ENCODE results near the gene ANKRD23. TPM values are rescaled to one million over a fixed set of nuclear protein-coding genes. Genes with fewer than 3 reads are reported as not detected.

The ANKRD23 gene
- total and polyA plus RNA-seq, 2 of the 4 experiments (the other 2 are of a cell fraction), result 0.54 to 1.5 TPM

DNA sequence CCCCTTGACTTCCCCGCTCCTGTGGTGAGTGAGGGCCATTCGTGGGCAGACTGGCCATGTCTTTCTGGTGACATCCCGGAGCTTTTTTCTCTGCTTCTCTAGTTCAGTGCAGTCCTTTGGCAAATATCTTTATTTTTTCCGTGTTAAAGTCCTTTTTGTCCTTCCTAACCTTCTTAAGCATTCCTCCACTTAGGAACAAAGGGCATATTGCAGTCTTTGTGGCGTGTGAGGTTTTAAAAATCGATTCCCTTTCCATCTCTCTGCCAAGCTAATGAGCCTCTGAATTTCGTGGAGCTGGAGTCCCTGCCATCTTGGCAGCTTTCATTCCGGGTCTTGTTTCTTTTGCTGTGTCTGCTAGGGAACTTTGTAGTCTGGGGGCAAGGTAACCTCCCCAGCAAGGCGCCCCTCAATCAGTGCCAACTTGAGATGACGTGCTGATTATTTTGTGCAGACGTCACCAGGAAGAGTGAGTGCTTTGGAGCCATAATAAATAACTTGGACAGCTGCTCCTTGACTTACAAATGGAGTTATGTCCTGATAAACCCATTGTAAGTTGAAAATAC, 22.6 kb downstream of the ANKRD23 start:
- no peak overlapping the region for H3K4me2 ChIP-seq (ENCODE audit: low read depth, low read length)
- H4K91ac ChIP-seq (ENCODE audit: insufficient read depth, low read depth, low read length), result no peak overlapping the region
- peaks cover 60% of the 10 kb centered on the region for H4K20me1 ChIP-seq (ENCODE audit: insufficient read depth, low read length)
- no peak overlapping the region for H2BK120ac ChIP-seq (ENCODE audit: low read depth, low read length)
- H3K79me1 ChIP-seq (ENCODE audit: low read depth in 1 of 2, low read length in 2 of 2), result peaks cover 23 to 65% of the 10 kb centered on the region in 2 experiments
- ATAC-seq (ENCODE audit: low read depth) (no peak), DNase-seq (no peak)
- no peak overlapping the region for H2BK20ac ChIP-seq (ENCODE audit: low read depth, low read length)
- POLR2A ChIA-PET (ENCODE audit: unreplicated experiment), result no interaction called here
- H3K56ac ChIP-seq (ENCODE audit: extremely low read depth, insufficient read depth, low read length), result no peak overlapping the region
- no peak overlapping the region for H3K23ac ChIP-seq (ENCODE audit: low read depth, low read length)
- no peaks in the 10 kb centered on the region for H3K9me3 ChIP-seq (ENCODE audit: control insufficient read depth, insufficient read depth, low read length)
- in situ Hi-C loops (cut with MboI; ENCODE audit: low sequenced_read_pairs), result no loop called here
- H4K5ac ChIP-seq (ENCODE audit: low read depth, low read length), result no peak overlapping the region
- H2AK5ac ChIP-seq (ENCODE audit: low read depth, low read length), result no peak overlapping the region
- CTCF ChIA-PET, result interaction anchor here (0.8 kb wide), 1 partner anchor 28 kb away, joined by 4 read pairs; no protein-coding TSS in a partner anchor
- H3K9ac ChIP-seq (ENCODE audit: low read depth, low read length), result no peak overlapping the region
- H3K18ac ChIP-seq (ENCODE audit: low read depth, low read length), result no peak overlapping the region
- intact Hi-C loops (cut with micrococcal nuclease), result no loop called here
- H3K36me3 ChIP-seq (ENCODE audit: control insufficient read depth, insufficient read depth, low read length), result peaks cover 7% of the 10 kb centered on the region; the same call in 1 of the 2 replicates
- H3K14ac ChIP-seq (replicated peaks; ENCODE audit: low read depth, low read length), result no peak overlapping the region
- H3K9me1 ChIP-seq (ENCODE audit: insufficient read depth, low read length), result peaks cover 18% of the 10 kb centered on the region
- H3K27me3 ChIP-seq (ENCODE audit: control insufficient read depth, insufficient read depth, low read length), result no peaks in the 10 kb centered on the region
- no peak overlapping the region for H3K4me3 ChIP-seq (ENCODE audit: insufficient read depth, low read depth, low read length)
- H2AFZ ChIP-seq (replicated peaks; ENCODE audit: low read length, poor library complexity), result no peak overlapping the region
- no TSS peak for BruUV-seq (replicated peaks)
- H3K27ac ChIP-seq (ENCODE audit: insufficient read depth, low read length), result no peak overlapping the region
- WGBS, 2 experiments (ENCODE audit: extremely low coverage in 2 of 2, insufficient read length in 1 of 2), result no CpG with 5 or more reads among the region's 11 CpGs
- no peak overlapping the region for H2BK5ac ChIP-seq (ENCODE audit: low read depth, low read length, poor library complexity, severe bottlenecking)
- H2BK15ac ChIP-seq (ENCODE audit: low read depth, low read length), result no peak overlapping the region
- H3K4me1 ChIP-seq (ENCODE audit: control insufficient read depth, insufficient read depth, low read length), result peaks cover 12% of the 10 kb centered on the region
- TF ChIP-seq BHLHE40 (IDR thresholded peaks at IDR 0.05; ENCODE audit: low read depth, low read length) (no peak), CHD1 (IDR thresholded peaks at IDR 0.05; ENCODE audit: low read depth, low read length) (no peak), MAZ (IDR thresholded peaks at IDR 0.05; ENCODE audit: borderline replicate concordance, low read depth, low read length) (no peak), MXI1 (IDR thresholded peaks at IDR 0.05; ENCODE audit: borderline replicate concordance, low read depth, low read length) (no peak), RCOR1 (IDR thresholded peaks at IDR 0.05; ENCODE audit: insufficient replicate concordance, low read length) (no peak), CEBPB (IDR thresholded peaks at IDR 0.05; ENCODE audit: low read depth, low read length) (no peak), RAD21 (IDR thresholded peaks at IDR 0.05; ENCODE audit: low read length) (no peak), SMC3 (IDR thresholded peaks at IDR 0.05; ENCODE audit: low read depth, low read length) (no peak), FOS (IDR thresholded peaks at IDR 0.05; ENCODE audit: low read depth, low read length) (no peak), RFX5 (IDR thresholded peaks at IDR 0.05; ENCODE audit: low read depth, low read length) (no peak), POLR2A (IDR thresholded peaks at IDR 0.05; ENCODE audit: low read depth, low read length) (no peak), MAFK (IDR thresholded peaks at IDR 0.05; ENCODE audit: low read depth, low read length) (no peak), NFE2L2 (IDR thresholded peaks at IDR 0.05; ENCODE audit: low read depth, low read length) (no peak)
- TF ChIP-seq, protein P1, sequence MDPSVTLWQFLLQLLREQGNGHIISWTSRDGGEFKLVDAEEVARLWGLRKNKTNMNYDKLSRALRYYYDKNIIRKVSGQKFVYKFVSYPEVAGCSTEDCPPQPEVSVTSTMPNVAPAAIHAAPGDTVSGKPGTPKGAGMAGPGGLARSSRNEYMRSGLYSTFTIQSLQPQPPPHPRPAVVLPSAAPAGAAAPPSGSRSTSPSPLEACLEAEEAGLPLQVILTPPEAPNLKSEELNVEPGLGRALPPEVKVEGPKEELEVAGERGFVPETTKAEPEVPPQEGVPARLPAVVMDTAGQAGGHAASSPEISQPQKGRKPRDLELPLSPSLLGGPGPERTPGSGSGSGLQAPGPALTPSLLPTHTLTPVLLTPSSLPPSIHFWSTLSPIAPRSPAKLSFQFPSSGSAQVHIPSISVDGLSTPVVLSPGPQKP (IDR thresholded peaks at IDR 0.05; ENCODE audit: borderline replicate concordance, low read depth, low read length), result no peak
- TF ChIP-seq, protein P2, sequence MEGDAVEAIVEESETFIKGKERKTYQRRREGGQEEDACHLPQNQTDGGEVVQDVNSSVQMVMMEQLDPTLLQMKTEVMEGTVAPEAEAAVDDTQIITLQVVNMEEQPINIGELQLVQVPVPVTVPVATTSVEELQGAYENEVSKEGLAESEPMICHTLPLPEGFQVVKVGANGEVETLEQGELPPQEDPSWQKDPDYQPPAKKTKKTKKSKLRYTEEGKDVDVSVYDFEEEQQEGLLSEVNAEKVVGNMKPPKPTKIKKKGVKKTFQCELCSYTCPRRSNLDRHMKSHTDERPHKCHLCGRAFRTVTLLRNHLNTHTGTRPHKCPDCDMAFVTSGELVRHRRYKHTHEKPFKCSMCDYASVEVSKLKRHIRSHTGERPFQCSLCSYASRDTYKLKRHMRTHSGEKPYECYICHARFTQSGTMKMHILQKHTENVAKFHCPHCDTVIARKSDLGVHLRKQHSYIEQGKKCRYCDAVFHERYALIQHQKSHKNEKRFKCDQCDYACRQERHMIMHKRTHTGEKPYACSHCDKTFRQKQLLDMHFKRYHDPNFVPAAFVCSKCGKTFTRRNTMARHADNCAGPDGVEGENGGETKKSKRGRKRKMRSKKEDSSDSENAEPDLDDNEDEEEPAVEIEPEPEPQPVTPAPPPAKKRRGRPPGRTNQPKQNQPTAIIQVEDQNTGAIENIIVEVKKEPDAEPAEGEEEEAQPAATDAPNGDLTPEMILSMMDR (conservative IDR thresholded peaks at IDR 0.05; ENCODE audit: low read depth, low read length), result no peak
- TF ChIP-seq, protein P3, sequence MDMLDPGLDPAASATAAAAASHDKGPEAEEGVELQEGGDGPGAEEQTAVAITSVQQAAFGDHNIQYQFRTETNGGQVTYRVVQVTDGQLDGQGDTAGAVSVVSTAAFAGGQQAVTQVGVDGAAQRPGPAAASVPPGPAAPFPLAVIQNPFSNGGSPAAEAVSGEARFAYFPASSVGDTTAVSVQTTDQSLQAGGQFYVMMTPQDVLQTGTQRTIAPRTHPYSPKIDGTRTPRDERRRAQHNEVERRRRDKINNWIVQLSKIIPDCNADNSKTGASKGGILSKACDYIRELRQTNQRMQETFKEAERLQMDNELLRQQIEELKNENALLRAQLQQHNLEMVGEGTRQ (IDR thresholded peaks at IDR 0.05; ENCODE audit: low read depth, low read length), result no peak
- no peak overlapping the region for H3K4ac ChIP-seq (ENCODE audit: low read depth, low read length)
- dilution Hi-C loops (cut with HindIII; ENCODE audit: low sequenced_read_pairs, unreplicated experiment), result no loop called here
- no peak overlapping the region for H2AK9ac ChIP-seq (replicated peaks; ENCODE audit: low read depth, low read length, poor library complexity)
- no peak overlapping the region for H4K8ac ChIP-seq (ENCODE audit: low read depth in 2 of 2, low read length in 2 of 2)

All from IMR-90 (cell line).